Hepatocyte (in vitro differentiated cells): ENCODE data around the gene SCN1B. TPM values are rescaled to one million over a fixed set of nuclear protein-coding genes. Genes with fewer than 3 reads are reported as not detected.

Experiments used
- DNase-seq: peaks from one replicate; pipeline ENCODE4 v3.0.0-alpha.2; 2016; ENCODE audit warnings: low spot score
- H2AFZ ChIP-seq: fragments of 200-600 bp; sonication (generic); 2 replicates; pipeline ENCODE4 v1.6.0; 2016; ENCODE audit warnings: antibody characterized with exemption, mild to moderate bottlenecking
- H3K27ac ChIP-seq: fragments of 200-600 bp; sonication (generic); 2 replicates; pipeline ENCODE4 v1.5.1; 2016; ENCODE audit warnings: mild to moderate bottlenecking
- H3K27me3 ChIP-seq: fragments of 200-600 bp; sonication (generic); 2 replicates; pipeline ENCODE4 v1.6.1; 2016
- H3K36me3 ChIP-seq: fragments of 200-600 bp; sonication (generic); replicated peaks from 2 replicates; pipeline ENCODE4 v1.5.1; 2016; ENCODE audit warnings: low read depth; ENCODE audit not compliant: insufficient read depth
- H3K4me1 ChIP-seq: fragments of 200-600 bp; sonication (generic); 2 replicates; pipeline ENCODE4 v1.5.1; 2016; ENCODE audit warnings: mild to moderate bottlenecking, moderate library complexity; ENCODE audit not compliant: insufficient read depth
- H3K4me2 ChIP-seq: fragments of 200-600 bp; sonication (generic); 2 replicates; pipeline ENCODE4 v1.6.0; 2016
- H3K4me3 ChIP-seq: fragments of 200-600 bp; sonication (generic); 2 replicates; pipeline ENCODE4 v1.5.1; 2016; ENCODE audit warnings: mild to moderate bottlenecking
- H3K79me2 ChIP-seq: fragments of 200-600 bp; sonication (generic); 2 replicates; pipeline ENCODE4 v1.6.0; 2017; ENCODE audit warnings: mild to moderate bottlenecking
- H3K9me2 ChIP-seq: fragments of 200-600 bp; sonication (generic); replicated peaks from 2 replicates; pipeline ENCODE4 v1.6.0; 2017; ENCODE audit warnings: mild to moderate bottlenecking; ENCODE audit not compliant: insufficient read depth
- H3K9me3 ChIP-seq: fragments of 200-600 bp; sonication (generic); 2 replicates; pipeline ENCODE4 v1.5.1; 2016; ENCODE audit warnings: low read depth, mild to moderate bottlenecking
- H4K20me1 ChIP-seq: fragments of 200-600 bp; sonication (generic); 2 replicates; pipeline ENCODE4 v1.6.0; 2016; ENCODE audit warnings: mild to moderate bottlenecking; ENCODE audit not compliant: insufficient read depth, poor library complexity, severe bottlenecking
- CTCF ChIP-seq: fragments of 200-600 bp; sonication (generic); IDR thresholded peaks from 2 replicates; pipeline ENCODE4 v1.5.1; 2016; ENCODE audit warnings: antibody characterized with exemption, mild to moderate bottlenecking; ENCODE audit not compliant: poor library complexity
- EZH2 ChIP-seq: fragments of 200-600 bp; sonication (generic); IDR thresholded peaks from 2 replicates; pipeline ENCODE4 v1.6.1; 2016; ENCODE audit warnings: antibody characterized with exemption, mild to moderate bottlenecking, borderline replicate concordance
- EZH2phosphoT487 ChIP-seq: fragments of 200-600 bp; sonication (generic); IDR thresholded peaks from one replicate; pipeline ENCODE4 v1.6.1; 2018; ENCODE audit warnings: antibody characterized with exemption, mild to moderate bottlenecking, low read depth, moderate library complexity; ENCODE audit not compliant: unreplicated experiment, severe bottlenecking
- WGBS: methylation state at CpG from one replicate; pipeline ENCODE4 v1.1.6; 2016; ENCODE audit warnings: low lambda C conversion rate; ENCODE audit errors: missing lambda C conversion rate; 5-methylcytosine and 5-hydroxymethylcytosine counted together
- polyA plus RNA-seq: library from polyadenylated mRNA; unstranded; fragments of >200 nt; fragmentation: Nextera tagmentation; extraction: Ambion mirVana; gene quantifications from 2 replicates; pipeline ENCODE4 v1.2.1, GENCODE V29; 2016
- total RNA-seq: library from RNA; depleted of rRNA; stranded (reverse); fragments of >200 nt; gene quantifications from 2 replicates; pipeline ENCODE4 v1.2.3, GENCODE V29; 2014

The SCN1B gene
- total RNA-seq = 0.20 and 0.60 TPM in 2 replicates
- polyA plus RNA-seq = 2.5 and 3.1 TPM in 2 replicates

- no peak within 1 kb of the TSS for H2AFZ ChIP-seq
- H3K36me3 ChIP-seq = no peaks in the 10 kb centered on the region
- no peak within 1 kb of the TSS for H3K4me3 ChIP-seq
- WGBS = under 1% methylated on average over 25 of the region's 118 CpGs
- no peaks in the 10 kb centered on the region for H3K79me2 ChIP-seq
- H3K9me3 ChIP-seq = no peaks in the 10 kb centered on the region
- H3K27me3 ChIP-seq = peaks cover 28% of the 10 kb centered on the region
- no peaks in the 10 kb centered on the region for H4K20me1 ChIP-seq
- H3K4me1 ChIP-seq = peaks cover 9% of the 10 kb centered on the region
- TF ChIP-seq EZH2phosphoT487 (no peak), CTCF (no peak), EZH2 (no peak)
- H3K4me2 ChIP-seq = peak within 1 kb of the TSS; percentile 95
- DNase-seq = peak; percentile 87
- no peaks in the 10 kb centered on the region for H3K9me2 ChIP-seq
- no peak within 1 kb of the TSS for H3K27ac ChIP-seq
These were observed at the start of gene SCN1B for GRCh38 chr19:35030257-35031071. TSS of gene SCN1B (plus strand) at chr19:35030470. CDS start at chr19:35030821, 351 bp downstream.

- Histone ChIP-seq H3K4me1 (no peaks in the 10 kb centered on the region), H3K36me3 (no peaks in the 10 kb centered on the region), H3K27ac (no peak overlapping the region), H3K4me3 (no peak overlapping the region), H3K9me2 (no peaks in the 10 kb centered on the region), H3K27me3 (no peaks in the 10 kb centered on the region), H4K20me1 (no peaks in the 10 kb centered on the region), H3K4me2 (no peak overlapping the region), H3K79me2 (no peaks in the 10 kb centered on the region), H3K9me3 (no peaks in the 10 kb centered on the region), H2AFZ (no peak overlapping the region)
- DNase-seq = no peak
- no peak for TF ChIP-seq CTCF
- TF ChIP-seq EZH2 = no peak
- TF ChIP-seq EZH2phosphoT487 = no peak
- 79% methylated on average over 5 of the region's 5 CpGs for WGBS
These were observed 48.0 kb upstream of the SCN1B start for GRCh38 chr19:34982275-34982674.

- no peak for DNase-seq
- no peaks in the 10 kb centered on the region for H3K4me1 ChIP-seq
- no peak overlapping the region for H3K4me2 ChIP-seq
- H3K9me2 ChIP-seq = no peaks in the 10 kb centered on the region
- H3K27me3 ChIP-seq = no peaks in the 10 kb centered on the region
- H3K79me2 ChIP-seq = no peaks in the 10 kb centered on the region
- no peaks in the 10 kb centered on the region for H3K9me3 ChIP-seq
- H3K4me3 ChIP-seq = no peak overlapping the region
- H4K20me1 ChIP-seq = no peaks in the 10 kb centered on the region
- WGBS = 94% methylated on average over 4 of the region's 4 CpGs
- H3K27ac ChIP-seq = no peak overlapping the region
- H3K36me3 ChIP-seq = no peaks in the 10 kb centered on the region
- TF ChIP-seq EZH2 (no peak), CTCF (no peak), EZH2phosphoT487 (no peak)
- no peak overlapping the region for H2AFZ ChIP-seq
These were observed 46.5 kb upstream of the SCN1B start for GRCh38 chr19:34983786-34984185.
